GM18867 (cell line): ENCODE results near the gene RABEP2.

Experiments used
- ATAC-seq: cut with Tn5 transposase; IDR thresholded peaks from one replicate; pipeline ENCODE4 v1.9.1; 2021; ENCODE audit warnings: mild to moderate bottlenecking, moderate library complexity; ENCODE audit not compliant: unreplicated experiment

The RABEP2 gene

DNA sequence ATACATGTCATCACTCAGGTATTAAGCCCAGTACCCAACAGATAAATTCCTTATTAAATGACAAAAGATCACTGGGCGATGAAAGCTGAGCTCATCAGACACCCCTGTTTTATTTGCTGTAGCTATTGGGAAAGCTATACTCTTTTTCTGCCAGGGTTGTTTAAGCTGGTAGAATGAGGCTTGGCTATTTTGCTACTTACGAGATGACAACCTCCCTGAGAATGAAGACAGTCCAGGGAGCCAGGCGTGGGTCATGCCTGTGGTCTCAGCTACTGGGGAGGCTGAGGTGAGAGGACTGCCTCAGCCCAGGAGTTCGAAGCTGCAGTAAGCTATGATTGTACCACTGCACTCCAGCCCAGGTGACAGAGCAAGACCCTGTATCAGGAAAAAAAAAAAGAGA lies 65.7 kb downstream of the RABEP2 start:
- ATAC-seq, result no peak

DNA sequence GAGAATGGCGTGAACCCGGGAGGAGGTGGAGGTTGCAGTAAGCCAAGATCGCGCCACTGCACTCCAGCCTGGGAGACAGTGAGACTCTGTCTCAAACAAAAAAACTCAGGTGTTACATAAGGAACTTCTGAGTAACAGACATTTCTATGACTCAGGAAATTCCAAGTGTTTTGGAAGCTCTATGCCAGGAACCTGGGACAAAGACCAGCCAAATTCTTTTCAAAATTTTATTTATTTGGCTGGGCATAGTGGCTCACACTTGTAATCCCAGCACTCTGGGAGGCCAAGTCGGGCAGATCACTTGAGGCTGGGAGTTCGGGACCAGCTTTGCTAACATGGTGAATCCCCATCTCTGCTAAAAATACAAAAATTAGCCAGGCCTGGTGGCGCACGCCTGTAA lies 66.6 kb downstream of the RABEP2 start:
- no peak for ATAC-seq
